Gastrocnemius medialis (tissue), 4 donors: ENCODE data around the gene ACHE.

Experiments
- CTCF ChIP-seq, 5 experiments: fragments of 450-650 bp in 3 of 5; fragments of 200-600 bp in 2 of 5; sonication (generic) in 2 of 5; IDR thresholded peaks in 4 of 5; conservative IDR thresholded peaks in 1 of 5; 1 replicate in 4 of 5; 2 replicates in 1 of 5; pipeline ENCODE4 v1.5.1; 2016 to 2019; ENCODE audit warnings: antibody characterized with exemption in 5 of 5, mild to moderate bottlenecking in 3 of 5, moderate library complexity in 3 of 5
- POLR2A ChIP-seq, 2 donors: fragments of 450-650 bp; IDR thresholded peaks; one replicate each; pipeline ENCODE4 v1.6.1; 2017; ENCODE audit warnings: antibody characterized with exemption in 2 of 2, mild to moderate bottlenecking in 2 of 2, moderate library complexity in 2 of 2

DNA sequence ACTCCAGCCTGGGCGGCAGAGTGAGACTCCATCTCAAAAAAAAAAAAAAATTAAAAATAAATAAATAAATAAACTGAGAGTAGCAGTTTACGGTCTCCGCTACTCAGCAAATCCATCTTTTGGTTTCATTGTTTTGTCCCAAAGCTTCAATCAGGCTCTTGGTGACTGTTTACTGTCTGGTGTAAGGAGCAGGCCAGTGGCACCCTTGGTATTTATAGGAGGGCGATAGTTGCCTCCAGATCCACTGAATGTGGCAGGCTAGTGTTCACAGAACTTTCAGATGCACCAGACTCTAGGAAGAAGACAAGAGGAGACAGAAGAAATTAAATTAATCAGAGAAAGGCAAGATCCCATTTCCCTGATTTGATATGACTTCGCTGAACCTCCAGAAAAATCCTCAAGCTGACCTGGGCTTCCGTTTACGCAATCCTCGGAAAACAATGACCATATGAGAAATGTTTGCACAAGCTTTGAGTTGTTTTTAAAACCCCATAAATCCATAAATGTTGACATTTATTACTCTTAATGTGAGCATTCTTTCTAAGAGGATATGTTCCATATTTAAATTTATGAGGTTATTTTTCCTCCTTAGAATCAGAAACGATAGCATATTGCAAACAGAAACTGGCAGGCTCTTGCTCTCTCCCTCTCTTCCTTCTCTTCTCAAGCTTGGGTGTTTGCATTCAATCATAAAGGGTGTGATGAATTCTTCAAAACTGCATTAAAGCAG is 46.5 kb upstream of the ACHE start:
- TF ChIP-seq CTCF (IDR thresholded peaks at IDR 0.05 in 4 of 5, conservative IDR thresholded peaks at IDR 0.05 in 1 of 5): no peak
- TF ChIP-seq POLR2A (IDR thresholded peaks at IDR 0.05): no peak
